OCI-LY1 (cell line): Measurements from ENCODE around the gene ADAMTS17.

Source experiments
- EZH2 ChIP-seq: fragments of 200-600 bp; sonication (generic), shearing (Covaris generic); IDR thresholded peaks from 2 replicates; pipeline ENCODE4 v1.8.0; 2017; ENCODE audit warnings: borderline replicate concordance, mixed run types, mild to moderate bottlenecking, antibody characterized with exemption, low read length, moderate library complexity, mixed read lengths
- TF ChIP-seq, protein P1 (sequence below): fragments of 200-600 bp; sonication (generic), shearing (Covaris generic); IDR thresholded peaks from 2 replicates; pipeline ENCODE4 v1.5.1; 2017; ENCODE audit warnings: mild to moderate bottlenecking, antibody characterized with exemption, low read length, moderate library complexity, mixed read lengths

DNA sequence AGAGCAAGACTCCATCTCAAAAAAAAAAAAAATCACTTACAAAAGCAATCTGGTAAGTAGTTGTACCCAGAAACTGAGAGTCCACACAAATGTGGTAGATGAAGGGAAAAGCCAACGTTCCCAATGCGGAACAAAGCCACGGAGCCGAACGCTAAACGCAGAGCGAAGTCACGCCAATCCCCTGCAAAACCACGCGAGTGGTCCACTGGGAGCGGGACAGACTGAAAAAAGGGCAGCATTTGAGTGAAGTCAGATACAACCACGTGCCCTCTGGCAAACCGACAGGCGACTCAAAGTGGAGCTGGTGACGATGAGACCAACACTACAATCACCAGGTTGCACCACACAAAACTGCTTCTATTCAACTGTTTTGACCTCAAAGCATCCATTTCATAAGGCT is 362.4 kb downstream of the ADAMTS17 start:
- TF ChIP-seq, protein P1, sequence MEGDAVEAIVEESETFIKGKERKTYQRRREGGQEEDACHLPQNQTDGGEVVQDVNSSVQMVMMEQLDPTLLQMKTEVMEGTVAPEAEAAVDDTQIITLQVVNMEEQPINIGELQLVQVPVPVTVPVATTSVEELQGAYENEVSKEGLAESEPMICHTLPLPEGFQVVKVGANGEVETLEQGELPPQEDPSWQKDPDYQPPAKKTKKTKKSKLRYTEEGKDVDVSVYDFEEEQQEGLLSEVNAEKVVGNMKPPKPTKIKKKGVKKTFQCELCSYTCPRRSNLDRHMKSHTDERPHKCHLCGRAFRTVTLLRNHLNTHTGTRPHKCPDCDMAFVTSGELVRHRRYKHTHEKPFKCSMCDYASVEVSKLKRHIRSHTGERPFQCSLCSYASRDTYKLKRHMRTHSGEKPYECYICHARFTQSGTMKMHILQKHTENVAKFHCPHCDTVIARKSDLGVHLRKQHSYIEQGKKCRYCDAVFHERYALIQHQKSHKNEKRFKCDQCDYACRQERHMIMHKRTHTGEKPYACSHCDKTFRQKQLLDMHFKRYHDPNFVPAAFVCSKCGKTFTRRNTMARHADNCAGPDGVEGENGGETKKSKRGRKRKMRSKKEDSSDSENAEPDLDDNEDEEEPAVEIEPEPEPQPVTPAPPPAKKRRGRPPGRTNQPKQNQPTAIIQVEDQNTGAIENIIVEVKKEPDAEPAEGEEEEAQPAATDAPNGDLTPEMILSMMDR: no peak
- no peak for TF ChIP-seq EZH2
